NCI-H82 treated with DMSO at 0.1 percent for 48 hours (cell line): ENCODE results near the gene PIK3R4.

Source experiments
- DNase-seq: peaks from one replicate; lab custom pipeline; 2025; ENCODE audit not compliant: unreplicated experiment; lab: John Stamatoyannopoulos, UW

The PIK3R4 gene

GRCh38 chr3:130741946-130742610 is 4.6 kb downstream of the PIK3R4 start:
- no peak for DNase-seq

GRCh38 chr3:130739848-130740247 is 6.8 kb downstream of the PIK3R4 start:
- no peak for DNase-seq

- no peak for DNase-seq
These were observed 8.4 kb downstream of the PIK3R4 start for GRCh38 chr3:130738241-130738640.

GRCh38 chr3:130737622-130738021 is 9.0 kb downstream of the PIK3R4 start:
- DNase-seq = no peak

- DNase-seq = no peak
These were observed 13.3 kb downstream of the PIK3R4 start for GRCh38 chr3:130733236-130733875.

GRCh38 chr3:130732501-130732900 is 14.1 kb downstream of the PIK3R4 start:
- no peak for DNase-seq

GRCh38 chr3:130731817-130732216 is 14.8 kb downstream of the PIK3R4 start:
- DNase-seq = no peak

- no peak for DNase-seq
These were observed 17.5 kb downstream of the PIK3R4 start for GRCh38 chr3:130729154-130729553.

GRCh38 chr3:130728037-130728436 is 18.6 kb downstream of the PIK3R4 start:
- DNase-seq = no peak

GRCh38 chr3:130725746-130726145 is 20.9 kb downstream of the PIK3R4 start:
- DNase-seq = no peak

GRCh38 chr3:130715616-130716015 is 31.0 kb downstream of the PIK3R4 start:
- DNase-seq = no peak

- DNase-seq = no peak
These were observed 33.8 kb downstream of the PIK3R4 start for GRCh38 chr3:130712718-130713423.

GRCh38 chr3:130711565-130712324 is 34.9 kb downstream of the PIK3R4 start:
- no peak for DNase-seq

- no peak for DNase-seq
These were observed 37.0 kb downstream of the PIK3R4 start for GRCh38 chr3:130709671-130710070.

- DNase-seq = no peak
These were observed 38.6 kb downstream of the PIK3R4 start for GRCh38 chr3:130707902-130708601.

- no peak for DNase-seq
These were observed 41.1 kb downstream of the PIK3R4 start for GRCh38 chr3:130705501-130705900.

- DNase-seq = no peak
These were observed 43.6 kb downstream of the PIK3R4 start for GRCh38 chr3:130702985-130703384.

GRCh38 chr3:130700541-130700940 is 46.1 kb downstream of the PIK3R4 start:
- no peak for DNase-seq

GRCh38 chr3:130699765-130700164 is 46.9 kb downstream of the PIK3R4 start:
- DNase-seq = no peak

- no peak for DNase-seq
These were observed 53.3 kb downstream of the PIK3R4 start for GRCh38 chr3:130693314-130693713.

GRCh38 chr3:130692455-130692854 is 54.2 kb downstream of the PIK3R4 start:
- no peak for DNase-seq
